HepG2 (cell line): ENCODE results near the gene IFT22. TPM values are rescaled to one million over a fixed set of nuclear protein-coding genes. Genes with fewer than 3 reads are reported as not detected.

Source experiments
- ARID5B ChIP-seq: IDR thresholded peaks from 2 replicates; pipeline ENCODE4 v1.4.0; 2020; ENCODE audit warnings: mild to moderate bottlenecking, missing genetic modification reagents
- CHD4 ChIP-seq: fragments of 200-600 bp; sonication (generic); IDR thresholded peaks from 2 replicates; pipeline ENCODE4 v1.7.0; 2017; ENCODE audit warnings: mild to moderate bottlenecking, low read length, borderline replicate concordance
- DZIP1 ChIP-seq: sonication (generic); formaldehyde crosslinking; IDR thresholded peaks from 2 replicates; pipeline ENCODE4 v1.5.0; 2020; ENCODE audit warnings: mild to moderate bottlenecking, missing genetic modification reagents
- GATA4 ChIP-seq: sonication (generic); IDR thresholded peaks from 2 replicates; pipeline ENCODE4 v1.6.1; 2016; ENCODE audit warnings: antibody characterized with exemption, low read depth, borderline replicate concordance
- GRHL1 ChIP-seq: sonication (generic); formaldehyde crosslinking; conservative IDR thresholded peaks from 2 replicates; pipeline ENCODE4 v1.8.0; 2022; ENCODE audit warnings: missing genetic modification reagents
- NCOR1 ChIP-seq: fragments of 200-600 bp; sonication (generic); IDR thresholded peaks from 2 replicates; pipeline ENCODE4 v1.7.0; 2017; ENCODE audit warnings: antibody characterized with exemption, low read length, borderline replicate concordance
- PRMT3 ChIP-seq: sonication (generic); formaldehyde crosslinking; IDR thresholded peaks from 2 replicates; pipeline ENCODE4 v1.8.1; 2022; ENCODE audit warnings: low read depth, mild to moderate bottlenecking, moderate library complexity, missing genetic modification reagents, borderline replicate concordance
- TAF1 ChIP-seq: sonication (generic); formaldehyde crosslinking; IDR thresholded peaks from 2 replicates; pipeline ENCODE4 v1.4.0; 2020; ENCODE audit warnings: missing genetic modification reagents
- ZBTB34 ChIP-seq: sonication (generic); formaldehyde crosslinking; IDR thresholded peaks from 2 replicates; pipeline ENCODE4 v1.8.0; 2022; ENCODE audit warnings: mild to moderate bottlenecking, missing genetic modification reagents
- ZNF20 ChIP-seq: sonication (generic); formaldehyde crosslinking; IDR thresholded peaks from 2 replicates; pipeline ENCODE4 v1.4.0; 2020; ENCODE audit warnings: mild to moderate bottlenecking, moderate library complexity, missing genetic modification reagents
- ZNF230 ChIP-seq: sonication (generic); formaldehyde crosslinking; IDR thresholded peaks from 2 replicates; pipeline ENCODE4 v1.4.0; 2020; ENCODE audit warnings: mild to moderate bottlenecking, missing genetic modification reagents
- ZNF280B ChIP-seq: sonication (generic); formaldehyde crosslinking; IDR thresholded peaks from 2 replicates; pipeline ENCODE4 v1.5.0; 2020; ENCODE audit warnings: missing genetic modification reagents, mild to moderate bottlenecking, borderline replicate concordance
- ZNF546 ChIP-seq: sonication (generic); formaldehyde crosslinking; conservative IDR thresholded peaks from 2 replicates; pipeline ENCODE4 v1.8.1; 2023; ENCODE audit warnings: mild to moderate bottlenecking, missing genetic modification reagents
- polyA plus RNA-seq, 8 experiments: library from polyadenylated mRNA; depleted of rRNA in 3 of 8; stranded (reverse) in 7 of 8; unstranded in 1 of 8; fragments of >200 nt; fragmentation: Illumina TruSeq in 4 of 8; extraction: Trizol in 4 of 8; gene quantifications; 2 replicates each; pipeline versions ENCODE4 v1.2.1 to v1.2.3, GENCODE V29; 2011 to 2016; ENCODE audit warnings: low read depth in 4 of 8, missing spikeins in 1 of 8, mixed read lengths in 1 of 8; ENCODE audit not compliant: insufficient read depth in 1 of 8
- total RNA-seq, 5 experiments: library from RNA; depleted of rRNA; stranded (reverse); fragments of >200 nt; fragmentation: Illumina TruSeq; extraction: Trizol; gene quantifications; 2 replicates each; pipeline ENCODE4 v1.2.3, GENCODE V29; 2016; ENCODE audit warnings: low read depth in 1 of 5
- TF ChIP-seq, protein P1 (sequence below), 2 experiments: fragments of 450-650 bp in 1 of 2; sonication (generic) in 1 of 2; formaldehyde crosslinking; IDR thresholded peaks; 2 replicates each; pipeline versions ENCODE4 v1.5.0 to v1.8.0; 2020 to 2022; ENCODE audit warnings: mild to moderate bottlenecking in 1 of 2, missing genetic modification reagents in 1 of 2

Gene IFT22
- total and polyA plus RNA-seq, 2 of the 13 experiments (the other 11 are each of a cell fraction or from before 2014, with no cell fraction given), result 8.9 to 14.5 TPM

DNA sequence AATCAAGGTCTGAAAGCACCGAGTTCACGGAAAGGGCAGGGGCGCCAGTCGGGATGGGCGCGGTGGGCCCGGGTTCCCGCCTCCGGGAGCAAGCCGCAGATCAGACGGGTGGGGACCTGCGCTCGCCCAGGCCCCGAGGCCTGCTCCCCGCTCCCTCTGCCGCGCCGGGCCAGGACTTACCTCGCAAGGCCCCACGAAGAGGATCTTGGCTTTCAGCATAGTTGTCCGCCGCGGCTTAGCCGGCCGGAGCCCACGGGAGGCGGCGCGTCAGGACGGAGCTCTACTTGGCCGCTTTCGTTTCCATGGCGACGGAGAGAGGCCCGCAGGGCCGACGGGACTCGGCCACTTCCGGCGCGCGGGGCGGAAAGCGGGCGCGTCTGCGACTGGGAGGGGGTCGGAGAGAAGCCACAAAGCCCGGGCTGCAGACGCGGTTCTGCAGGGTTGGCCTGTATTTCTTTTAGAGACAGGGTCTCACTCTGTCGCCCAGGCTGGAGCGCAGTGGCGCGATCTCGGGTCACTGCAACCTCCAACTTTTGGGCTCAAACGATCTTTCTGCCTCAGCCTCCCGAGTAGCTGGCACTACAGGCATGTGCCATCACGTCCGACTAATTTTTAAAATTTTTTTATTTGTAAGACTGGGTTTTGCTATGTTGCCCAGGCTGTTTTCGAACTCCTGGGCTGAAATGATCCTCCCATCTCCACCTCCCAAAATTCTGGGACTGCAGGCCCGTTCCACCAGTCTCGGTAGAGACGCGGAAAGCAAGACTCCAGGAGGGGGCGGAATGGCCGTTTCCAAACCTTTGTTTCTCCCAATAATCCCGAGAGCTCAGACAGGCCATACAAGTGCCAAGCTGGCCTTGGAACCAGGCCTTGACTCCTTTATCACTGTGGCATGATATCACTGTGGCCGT lies at the start of gene IFT22 (continued):
- TF ChIP-seq GRHL1 (CRISPR knock-in tag) (no peak), NCOR1 (no peak; the same call in 1 of the 2 replicates), GATA4 (no peak), ZNF230 (CRISPR knock-in tag) (no peak), DZIP1 (CRISPR knock-in tag) (no peak), ZNF546 (CRISPR knock-in tag) (0 out of 2 replicates have a peak, but pooled peaks have one; percentile 18), PRMT3 (CRISPR knock-in tag) (no peak), CHD4 (no peak), ZNF20 (no peak), TAF1 (CRISPR knock-in tag) (peak; percentile 80), ZBTB34 (no peak), ZNF280B (CRISPR knock-in tag) (no peak), ARID5B (CRISPR knock-in tag) (no peak)
- TF ChIP-seq, protein P1, sequence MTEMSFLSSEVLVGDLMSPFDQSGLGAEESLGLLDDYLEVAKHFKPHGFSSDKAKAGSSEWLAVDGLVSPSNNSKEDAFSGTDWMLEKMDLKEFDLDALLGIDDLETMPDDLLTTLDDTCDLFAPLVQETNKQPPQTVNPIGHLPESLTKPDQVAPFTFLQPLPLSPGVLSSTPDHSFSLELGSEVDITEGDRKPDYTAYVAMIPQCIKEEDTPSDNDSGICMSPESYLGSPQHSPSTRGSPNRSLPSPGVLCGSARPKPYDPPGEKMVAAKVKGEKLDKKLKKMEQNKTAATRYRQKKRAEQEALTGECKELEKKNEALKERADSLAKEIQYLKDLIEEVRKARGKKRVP (CRISPR knock-in tag; IDR thresholded peaks at IDR 0.05), result peak in 1 of 2 experiments; percentile 15; a peak in 1 of 4 replicates
